Esophagus muscularis mucosa (tissue), 4 donors: ENCODE data around the gene HDAC4. TPM values are rescaled to one million over a fixed set of nuclear protein-coding genes. Genes with fewer than 3 reads are reported as not detected.

Source experiments
- DNase-seq: peaks from one replicate; pipeline ENCODE4 v3.0.0-alpha.2; 2017; ENCODE audit errors: extremely low spot score
- H3K27ac ChIP-seq, 4 donors: fragments of 200-600 bp; sonication (generic); replicated peaks in 1 of 4; 1 replicate in 3 of 4; 2 replicates in 1 of 4; pipeline ENCODE4 v1.5.1; 2016 to 2019; ENCODE audit warnings: mild to moderate bottlenecking in 1 of 4
- H3K27me3 ChIP-seq, 4 donors: fragments of 200-600 bp; sonication (generic); one replicate each; pipeline versions ENCODE4 v1.5.1 to v1.6.0; 2016 to 2019
- H3K36me3 ChIP-seq, 4 donors: fragments of 200-600 bp; sonication (generic); one replicate each; pipeline ENCODE4 v1.5.1; 2016 to 2019
- H3K4me1 ChIP-seq, 4 donors: fragments of 200-600 bp; sonication (generic); one replicate each; pipeline ENCODE4 v1.5.1; 2016 to 2019
- H3K4me3 ChIP-seq, 4 donors: fragments of 200-600 bp; sonication (generic); 1 replicate in 2 of 4; 2 replicates in 2 of 4; pipeline ENCODE4 v1.5.1; 2016 to 2019; ENCODE audit warnings: mild to moderate bottlenecking in 4 of 4, moderate library complexity in 1 of 4
- H3K9me3 ChIP-seq, 4 donors: fragments of 200-600 bp; sonication (generic); 1 replicate in 3 of 4; 2 replicates in 1 of 4; pipeline ENCODE4 v1.5.1; 2016 to 2019
- EP300 ChIP-seq: sonication (generic); formaldehyde crosslinking; IDR thresholded peaks from one replicate; pipeline ENCODE4 v1.6.1; 2017; ENCODE audit warnings: antibody characterized with exemption
- POLR2A ChIP-seq: fragments of 450-650 bp; IDR thresholded peaks from one replicate; pipeline ENCODE4 v1.6.1; 2017; ENCODE audit warnings: antibody characterized with exemption, moderate library complexity, mild to moderate bottlenecking, low read depth
- POLR2AphosphoS5 ChIP-seq, 2 donors: sonication (generic); formaldehyde crosslinking; IDR thresholded peaks; one replicate each; pipeline ENCODE4 v1.6.1; 2017; ENCODE audit warnings: antibody characterized with exemption in 2 of 2
- WGBS: methylation state at CpG from one replicate; pipeline ENCODE4 v1.1.5; 2018; 5-methylcytosine and 5-hydroxymethylcytosine counted together
- intact Hi-C: fragments of 100-400 bp; cut with DNase I; formaldehyde crosslinking; loops from one replicate; pipeline ENCODE4 v1.15.1; 2023
- total RNA-seq, 4 donors: library from RNA; depleted of rRNA; stranded (reverse); fragments of >200 nt; gene quantifications; one replicate each; pipeline versions ENCODE4 v1.1.0 to v1.2.1, GENCODE V29; 2016
- TF ChIP-seq, protein P1 (sequence below), 3 experiments: fragments of 200-600 bp in 2 of 3; fragments of 450-650 bp in 1 of 3; sonication (generic) in 2 of 3; IDR thresholded peaks; one replicate each; pipeline ENCODE4 v1.5.1; 2017 to 2019; ENCODE audit warnings: antibody characterized with exemption in 3 of 3, mild to moderate bottlenecking in 2 of 3, moderate library complexity in 1 of 3

The HDAC4 gene
- total RNA-seq, 4 donors from 2014 or later: 59.4 to 119 (median 76.1) TPM

DNA sequence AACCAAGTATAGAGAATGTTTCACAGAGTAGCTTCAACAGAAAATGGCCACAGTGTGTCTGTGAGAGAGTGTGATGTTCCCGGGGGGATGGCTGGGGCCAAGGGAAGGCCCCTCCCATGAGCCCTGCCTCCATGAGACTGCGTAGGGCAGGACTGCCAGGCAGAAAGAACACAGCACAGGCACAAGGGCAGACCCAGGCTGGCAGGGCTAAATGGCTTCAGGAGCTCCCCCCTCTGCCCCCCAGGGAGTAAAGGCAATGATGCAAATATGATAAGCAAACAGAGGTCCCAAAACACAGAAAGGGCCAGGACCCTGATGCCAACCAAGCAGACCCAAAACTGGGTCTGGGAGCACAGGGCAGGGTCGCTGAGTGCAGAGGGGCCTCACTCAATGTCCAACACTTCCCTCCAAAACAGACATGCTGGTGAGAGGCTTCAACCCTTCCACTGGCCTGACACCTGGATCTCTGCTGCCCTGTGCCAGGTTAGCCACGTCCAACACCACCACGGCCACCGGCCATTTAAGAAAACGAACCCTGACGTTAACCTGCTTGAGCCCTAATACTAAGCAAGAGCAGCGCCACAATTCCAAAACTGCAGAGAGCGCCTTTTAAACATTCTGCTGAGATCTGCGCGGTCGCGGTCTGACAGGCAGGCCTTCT, 90.3 kb downstream of the HDAC4 start:
- peak overlapping the region; percentile 82 to 92 (median 90) for H3K27ac ChIP-seq
- no peaks in the 10 kb centered on the region for H3K9me3 ChIP-seq
- 88% methylated on average over 13 of the region's 14 CpGs for WGBS
- H3K27me3 ChIP-seq: no peaks in the 10 kb centered on the region
- intact Hi-C loops: no loop called here
- H3K4me1 ChIP-seq: peaks cover 74 to 90% (median 86%) of the 10 kb centered on the region in 4 donors
- H3K36me3 ChIP-seq: no peaks in the 10 kb centered on the region
- peak overlapping the region in 1 of 4 donors; percentile 51 for H3K4me3 ChIP-seq
- DNase-seq: no peak
- peak; percentile 39 to 40 for TF ChIP-seq POLR2AphosphoS5 (IDR thresholded peaks at IDR 0.05)
- no peak for TF ChIP-seq POLR2A

DNA sequence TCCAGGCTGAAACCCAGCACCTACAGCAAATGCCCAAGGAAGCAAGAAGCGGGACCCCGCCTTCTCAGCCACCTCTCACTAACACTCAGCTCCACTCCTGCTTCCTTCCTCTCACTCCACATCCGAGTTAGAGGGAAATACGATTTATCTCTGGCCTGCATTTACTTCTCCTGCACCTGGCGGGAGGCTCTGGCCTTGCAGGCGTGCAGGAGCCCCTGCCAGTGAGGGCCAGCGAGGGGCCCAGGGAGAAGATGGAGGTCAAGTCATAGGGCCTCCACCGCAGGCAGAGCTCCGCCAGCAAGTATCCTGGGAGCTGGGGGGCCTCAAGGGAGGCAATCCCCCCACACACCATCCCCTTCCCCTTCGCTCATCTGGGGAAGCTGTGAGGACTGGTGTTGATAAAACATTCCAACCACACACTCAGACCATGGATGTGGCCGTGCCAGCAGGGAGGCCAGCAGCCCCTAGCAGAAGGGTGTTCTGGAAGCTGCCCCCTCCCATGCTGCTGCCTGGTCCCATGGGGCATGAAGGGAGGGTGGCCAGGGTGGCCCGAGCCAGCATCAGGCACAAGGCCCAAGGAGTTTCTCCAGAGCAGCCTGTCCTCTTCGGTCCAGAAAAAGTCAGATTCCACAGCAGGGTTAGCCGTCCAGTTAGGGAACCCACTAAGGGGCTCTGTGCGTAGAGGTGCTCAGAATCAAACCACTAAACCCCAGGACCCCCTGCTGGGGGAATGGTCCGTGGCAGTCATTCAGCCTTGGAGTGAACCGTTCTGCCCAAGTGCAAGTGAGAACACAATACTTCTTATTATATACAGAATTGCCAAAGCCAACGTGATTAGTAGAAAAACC, 91.2 kb downstream of the HDAC4 start:
- peaks cover 83 to 96% (median 95%) of the 10 kb centered on the region in 4 donors for H3K4me1 ChIP-seq
- TF ChIP-seq EP300: no peak
- TF ChIP-seq POLR2A: no peak
- TF ChIP-seq, protein P1, sequence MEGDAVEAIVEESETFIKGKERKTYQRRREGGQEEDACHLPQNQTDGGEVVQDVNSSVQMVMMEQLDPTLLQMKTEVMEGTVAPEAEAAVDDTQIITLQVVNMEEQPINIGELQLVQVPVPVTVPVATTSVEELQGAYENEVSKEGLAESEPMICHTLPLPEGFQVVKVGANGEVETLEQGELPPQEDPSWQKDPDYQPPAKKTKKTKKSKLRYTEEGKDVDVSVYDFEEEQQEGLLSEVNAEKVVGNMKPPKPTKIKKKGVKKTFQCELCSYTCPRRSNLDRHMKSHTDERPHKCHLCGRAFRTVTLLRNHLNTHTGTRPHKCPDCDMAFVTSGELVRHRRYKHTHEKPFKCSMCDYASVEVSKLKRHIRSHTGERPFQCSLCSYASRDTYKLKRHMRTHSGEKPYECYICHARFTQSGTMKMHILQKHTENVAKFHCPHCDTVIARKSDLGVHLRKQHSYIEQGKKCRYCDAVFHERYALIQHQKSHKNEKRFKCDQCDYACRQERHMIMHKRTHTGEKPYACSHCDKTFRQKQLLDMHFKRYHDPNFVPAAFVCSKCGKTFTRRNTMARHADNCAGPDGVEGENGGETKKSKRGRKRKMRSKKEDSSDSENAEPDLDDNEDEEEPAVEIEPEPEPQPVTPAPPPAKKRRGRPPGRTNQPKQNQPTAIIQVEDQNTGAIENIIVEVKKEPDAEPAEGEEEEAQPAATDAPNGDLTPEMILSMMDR (IDR thresholded peaks at IDR 0.05): peak in 2 of 3 experiments; percentile 20 to 36
- no peak for TF ChIP-seq POLR2AphosphoS5 (IDR thresholded peaks at IDR 0.05)
- no peak for DNase-seq
- no peaks in the 10 kb centered on the region for H3K27me3 ChIP-seq
- H3K36me3 ChIP-seq: no peaks in the 10 kb centered on the region
- 49% methylated on average over 13 of the region's 18 CpGs for WGBS
- intact Hi-C loops: no loop called here
- peak overlapping the region; percentile 51 to 62 (median 54) for H3K4me3 ChIP-seq
- H3K27ac ChIP-seq: peak overlapping the region; percentile 82 to 92 (median 90)
- H3K9me3 ChIP-seq: no peaks in the 10 kb centered on the region

DNA sequence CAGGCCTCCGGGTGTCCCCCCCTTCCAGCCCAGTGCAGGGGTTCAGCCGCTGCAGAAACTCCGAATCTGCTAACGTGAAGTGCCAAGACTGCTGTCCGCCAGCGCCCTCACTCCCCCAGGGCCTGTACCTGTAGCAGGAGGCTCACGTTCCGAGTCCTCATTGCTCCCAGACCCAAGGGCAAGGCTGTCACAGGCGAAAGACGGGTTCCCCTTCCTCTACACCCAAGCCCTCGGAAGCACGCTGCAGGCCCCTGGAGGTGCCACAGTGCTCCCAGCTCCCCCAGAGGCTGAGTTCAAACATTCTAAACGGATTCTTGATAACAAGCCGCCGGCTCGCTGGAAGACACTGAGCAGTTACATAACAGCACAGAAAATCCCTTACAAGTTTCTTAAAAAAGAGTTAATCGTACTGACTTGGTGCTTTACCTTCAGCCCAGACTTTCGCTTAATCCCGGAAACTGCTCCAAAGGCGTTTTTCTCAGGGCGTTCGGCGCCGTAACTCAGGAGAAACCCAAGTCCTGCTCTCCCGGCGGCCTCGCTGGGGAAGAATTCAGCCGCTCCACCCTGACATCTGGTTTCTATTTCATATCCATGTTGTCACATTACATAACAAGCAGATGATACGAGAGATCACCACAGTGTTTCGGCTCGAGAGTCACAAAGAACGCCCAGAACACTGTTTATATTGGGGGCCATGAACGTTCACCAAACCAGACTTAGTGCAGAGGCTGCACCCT, 92.0 kb downstream of the HDAC4 start:
- Histone ChIP-seq H3K9me3 (no peaks in the 10 kb centered on the region), H3K36me3 (no peaks in the 10 kb centered on the region), H3K4me3 (peak overlapping the region; percentile 51 to 62 (median 54)), H3K27me3 (no peaks in the 10 kb centered on the region), H3K27ac (peak overlapping the region; percentile 82 to 92 (median 90)), H3K4me1 (peaks cover 91 to 100% (median 98%) of the 10 kb centered on the region in 4 donors)
- TF ChIP-seq, protein P1 (IDR thresholded peaks at IDR 0.05): peak; percentile 4 to 27 (median 19)
- TF ChIP-seq POLR2AphosphoS5 (IDR thresholded peaks at IDR 0.05) (peak; percentile 71 to 82), POLR2A (no peak)
- intact Hi-C loops: no loop called here
- WGBS: 28% methylated on average over 27 of the region's 33 CpGs
- no peak for DNase-seq

DNA sequence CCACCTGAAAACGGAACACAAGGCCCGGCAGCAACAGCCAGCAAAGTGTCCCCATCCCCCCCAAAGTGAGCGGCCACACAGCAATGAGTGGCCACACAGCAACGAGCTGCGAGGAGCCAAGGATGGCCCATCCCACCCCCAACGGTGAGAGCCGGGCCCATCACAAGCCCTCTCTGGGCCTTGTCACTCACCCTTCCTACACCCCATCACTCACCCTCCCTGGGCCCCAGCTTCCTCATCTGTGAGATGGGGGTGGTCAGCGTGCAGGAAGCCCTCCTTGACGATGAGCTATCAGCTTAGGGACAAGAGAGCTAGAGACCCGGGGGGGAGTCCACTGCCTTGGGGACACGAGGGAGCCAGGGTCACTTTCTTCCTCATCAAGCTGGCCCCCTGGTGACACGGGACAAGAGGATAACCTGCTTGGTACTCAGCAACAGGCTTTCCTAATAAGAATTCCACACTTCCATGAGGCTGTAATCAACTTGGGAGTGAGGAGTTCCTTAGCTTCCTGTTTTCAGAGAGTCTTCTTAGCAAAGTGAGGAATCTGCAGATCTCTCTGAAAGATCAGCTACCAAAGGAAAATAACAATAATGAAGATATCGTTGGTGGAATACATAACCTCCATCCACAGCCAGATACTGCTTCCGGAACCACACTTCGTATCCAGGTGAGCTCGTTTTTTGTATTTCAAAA, 92.8 kb downstream of the HDAC4 start:
- DNase-seq: no peak
- Histone ChIP-seq H3K27ac (peak overlapping the region; percentile 82 to 92 (median 90)), H3K4me1 (peaks cover 90 to 100% (median 98%) of the 10 kb centered on the region in 4 donors), H3K36me3 (no peaks in the 10 kb centered on the region), H3K9me3 (no peaks in the 10 kb centered on the region), H3K4me3 (peak overlapping the region; percentile 51 to 62 (median 54)), H3K27me3 (no peaks in the 10 kb centered on the region)
- no peak for TF ChIP-seq POLR2AphosphoS5 (IDR thresholded peaks at IDR 0.05)
- TF ChIP-seq, protein P1 (IDR thresholded peaks at IDR 0.05): no peak
- TF ChIP-seq POLR2A: no peak
- no peak for TF ChIP-seq EP300
- intact Hi-C loops: no loop called here
- 59% methylated on average over 14 of the region's 16 CpGs for WGBS
